Heart left ventricle (tissue), 13 donors: ENCODE results near the gene CCL4.

ENCODE experiments used
- POLR2A ChIP-seq, 2 donors: fragments of 450-650 bp; IDR thresholded peaks; one replicate each; pipeline ENCODE4 v1.6.1; 2017; ENCODE audit warnings: antibody characterized with exemption in 2 of 2, mild to moderate bottlenecking in 2 of 2, moderate library complexity in 2 of 2
- TF ChIP-seq, protein P1 (sequence below), 12 donors: fragments of 200-600 bp; sonication (generic) in 4 of 12; IDR thresholded peaks; one replicate each; pipeline versions ENCODE4 v1.5.0 to v1.8.0; 2018 to 2022; ENCODE audit warnings: antibody characterized with exemption in 12 of 12, mild to moderate bottlenecking in 5 of 12
- donor health status: ischemic (EF 13 %, LVEDD 7.1; RV severe dilation, severe dysfunction).
- donor health status: DM: no; HTN: yes; CAD: no.
- donor health status: DM: no; HTN: no; CAD: no.
- donor health status: ischemic (EF 25% LVEDD 6.9; RV normal size, moderate dysfunction).
- donor health status: ischemic (EF 25% LVEDD 5.7; RV mildly dilated, moderate dysfunction).
- donor health status: ischemic (EF 35%, LVEDD 5.7; RV mildly dilated, moderate dysfunction).
- donor health status: nonischemic (EF 11% LVEDD 7.7; RV severe dilation, severe dysfunction).
- donor health status: DM: yes; HTN: yes; CAD: no.
- donor health status: PGD.
- donor health status: ischemic (EF 29% LVEDD 5.4; RV normal size, mild dysfunction).
- donor health status: nonischemic (EF 23%, LVEDD 6.1; RV moderate dilation, normal function).

DNA sequence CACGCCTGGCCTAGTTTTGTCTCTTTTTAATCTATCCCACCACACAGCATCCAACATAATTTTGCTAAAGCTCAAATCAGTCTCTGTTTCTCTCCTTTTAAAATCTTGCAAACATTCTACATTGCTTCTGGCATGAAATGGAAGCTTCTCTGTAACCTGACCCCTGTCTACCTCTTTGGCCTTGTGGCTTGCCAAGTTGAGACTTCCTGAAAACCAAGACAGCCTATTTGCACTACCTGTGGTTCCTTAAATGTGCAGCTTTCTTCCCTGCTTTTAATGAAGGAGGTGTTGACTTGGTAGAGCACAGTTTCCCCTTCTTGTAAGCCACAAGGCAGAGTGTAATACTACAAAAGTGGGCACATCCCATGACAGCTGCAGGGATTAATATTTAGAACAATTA lies 7.6 kb upstream of the CCL4 start:
- TF ChIP-seq, protein P1, sequence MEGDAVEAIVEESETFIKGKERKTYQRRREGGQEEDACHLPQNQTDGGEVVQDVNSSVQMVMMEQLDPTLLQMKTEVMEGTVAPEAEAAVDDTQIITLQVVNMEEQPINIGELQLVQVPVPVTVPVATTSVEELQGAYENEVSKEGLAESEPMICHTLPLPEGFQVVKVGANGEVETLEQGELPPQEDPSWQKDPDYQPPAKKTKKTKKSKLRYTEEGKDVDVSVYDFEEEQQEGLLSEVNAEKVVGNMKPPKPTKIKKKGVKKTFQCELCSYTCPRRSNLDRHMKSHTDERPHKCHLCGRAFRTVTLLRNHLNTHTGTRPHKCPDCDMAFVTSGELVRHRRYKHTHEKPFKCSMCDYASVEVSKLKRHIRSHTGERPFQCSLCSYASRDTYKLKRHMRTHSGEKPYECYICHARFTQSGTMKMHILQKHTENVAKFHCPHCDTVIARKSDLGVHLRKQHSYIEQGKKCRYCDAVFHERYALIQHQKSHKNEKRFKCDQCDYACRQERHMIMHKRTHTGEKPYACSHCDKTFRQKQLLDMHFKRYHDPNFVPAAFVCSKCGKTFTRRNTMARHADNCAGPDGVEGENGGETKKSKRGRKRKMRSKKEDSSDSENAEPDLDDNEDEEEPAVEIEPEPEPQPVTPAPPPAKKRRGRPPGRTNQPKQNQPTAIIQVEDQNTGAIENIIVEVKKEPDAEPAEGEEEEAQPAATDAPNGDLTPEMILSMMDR (IDR thresholded peaks at IDR 0.05), result no peak
- TF ChIP-seq POLR2A (IDR thresholded peaks at IDR 0.05), result no peak
